A549 (cell line): ENCODE data around the gene RNU6-7. TPM values are rescaled to one million over a fixed set of nuclear protein-coding genes. Genes with fewer than 3 reads are reported as not detected.

Experiments
- ATAC-seq, 2 experiments: fragments of 200-7000 bp in 1 of 2; fragments of >200 bp in 1 of 2; cut with Nextera tagmentation in 1 of 2; cut with Tn5 transposase in 1 of 2; 3 replicates each; pipeline versions ENCODE4 v1.8.0 to v1.9.1; 2018 to 2020; ENCODE audit warnings: mild to moderate bottlenecking in 1 of 2, moderate library complexity in 1 of 2
- CTCF ChIA-PET: fragments of 300-600 bp; sonication (Branson Sonifier 250); formaldehyde crosslinking; extraction: SDS; loops from one replicate; lab custom pipeline; 2021; ENCODE audit warnings: antibody characterized with exemption, inconsistent platforms; lab: Yijun Ruan, JAX
- POLR2A ChIA-PET: fragments of 350-600 bp; formaldehyde crosslinking; extraction: SDS; loops from one replicate; lab custom pipeline; 2021; ENCODE audit warnings: antibody characterized with exemption, inconsistent platforms; lab: Yijun Ruan, JAX
- DNase-seq, 2 experiments: peaks; one replicate each; pipeline versions ENCODE4 v3.0.0 to v3.0.0-alpha.2; 2011 to 2016; ENCODE audit warnings: low read depth in 1 of 2, low spot score in 1 of 2
- FAIRE-seq: peaks from 2 replicates; lab custom pipeline; 2011; peaks lifted over from hg19 to GRCh38; lab: Jason Lieb, UNC
- H3K27ac ChIP-seq, 2 experiments: fragments of >200 bp; sonication (Bioruptor Twin); formaldehyde crosslinking; 3 replicates each; pipeline ENCODE4 v1.5.1; 2016 to 2017
- H3K4me1 ChIP-seq: fragments of >200 bp; sonication (Bioruptor Twin); formaldehyde crosslinking; 3 replicates; pipeline ENCODE4 v1.6.1; 2016
- H3K4me2 ChIP-seq: fragments of >200 bp; sonication (Bioruptor Twin); formaldehyde crosslinking; 3 replicates; pipeline ENCODE4 v1.6.1; 2016
- H3K4me3 ChIP-seq: fragments of >200 bp; sonication (Bioruptor Twin); formaldehyde crosslinking; 3 replicates; pipeline ENCODE4 v1.5.1; 2016
- H3K9me3 ChIP-seq: fragments of >200 bp; sonication (Bioruptor Twin); formaldehyde crosslinking; 3 replicates; pipeline ENCODE4 v1.6.1; 2016
- CHD4 ChIP-seq: fragments of 200-600 bp; sonication (generic); IDR thresholded peaks from 2 replicates; pipeline ENCODE4 v1.6.1; 2016; ENCODE audit warnings: antibody characterized with exemption, mild to moderate bottlenecking, borderline replicate concordance
- EHMT2 ChIP-seq: fragments of 200-600 bp; sonication (generic); IDR thresholded peaks from 2 replicates; pipeline ENCODE4 v1.6.1; 2016; ENCODE audit warnings: antibody characterized with exemption, low read depth, mild to moderate bottlenecking, moderate library complexity
- ESRRA ChIP-seq: fragments of 150-350 bp; IDR thresholded peaks from 2 replicates; pipeline ENCODE4 v1.6.1; 2014; ENCODE audit warnings: mild to moderate bottlenecking, low read length, borderline replicate concordance
- GATA3 ChIP-seq: IDR thresholded peaks from 2 replicates; pipeline ENCODE4 v1.6.1; 2012; ENCODE audit warnings: borderline replicate concordance
- HDAC2 ChIP-seq: fragments of 200-600 bp; sonication (generic); IDR thresholded peaks from 2 replicates; pipeline ENCODE4 v1.6.1; 2016
- HEYL ChIP-seq: fragments of 250-450 bp; sonication (Bioruptor Pico); IDR thresholded peaks from 2 replicates; pipeline ENCODE4 v1.8.0; 2021; ENCODE audit warnings: mild to moderate bottlenecking, moderate library complexity
- KDM1A ChIP-seq: fragments of 200-600 bp; sonication (generic); IDR thresholded peaks from 2 replicates; pipeline ENCODE4 v1.6.1; 2016; ENCODE audit warnings: low read depth, mild to moderate bottlenecking
- KDM5A ChIP-seq: fragments of 200-600 bp; sonication (generic); IDR thresholded peaks from 2 replicates; pipeline ENCODE4 v1.6.1; 2016; ENCODE audit warnings: antibody characterized with exemption, mild to moderate bottlenecking
- MAFK ChIP-seq: fragments of 450-650 bp; IDR thresholded peaks from 2 replicates; pipeline ENCODE4 v1.6.1; 2014; ENCODE audit not compliant: partially characterized antibody
- MYC ChIP-seq: IDR thresholded peaks from 2 replicates; pipeline ENCODE4 v1.6.1; 2012; ENCODE audit warnings: mild to moderate bottlenecking, inconsistent platforms, low read length, improper control_type of control experiment, borderline replicate concordance
- RNF2 ChIP-seq: fragments of 200-600 bp; sonication (generic); IDR thresholded peaks from 2 replicates; pipeline ENCODE4 v1.6.1; 2016; ENCODE audit warnings: low read depth, mild to moderate bottlenecking, antibody characterized with exemption, moderate library complexity, borderline replicate concordance
- SREBF2 ChIP-seq: fragments of 450-650 bp; IDR thresholded peaks from 2 replicates; pipeline ENCODE4 v1.6.1; 2014; ENCODE audit warnings: mild to moderate bottlenecking, moderate library complexity
- ZNF302 ChIP-seq: fragments of 250-450 bp; sonication (Bioruptor Pico); IDR thresholded peaks from 2 replicates; pipeline ENCODE4 v1.9.0; 2021; ENCODE audit warnings: inconsistent platforms, mild to moderate bottlenecking, moderate library complexity
- WGBS: methylation state at CpG from one replicate; pipeline ENCODE4 v1.1.6; 2017; ENCODE audit errors: missing lambda C conversion rate; 5-methylcytosine and 5-hydroxymethylcytosine counted together
- polyA plus RNA-seq, 4 experiments: library from polyadenylated mRNA; depleted of rRNA in 3 of 4; stranded (reverse); fragments of >200 nt; fragmentation: RNase III in 1 of 4; extraction: RNeasy Plus Mini Kit Qiagen cat#74134 plus additional on column Dnase treatment in 1 of 4; gene quantifications; 2 replicates in 3 of 4; 3 replicates in 1 of 4; pipeline ENCODE4 v1.2.3, GENCODE V29; 2011 to 2017
- TF ChIP-seq, protein P1 (sequence below): IDR thresholded peaks from 2 replicates; pipeline ENCODE4 v1.6.1; 2012; ENCODE audit warnings: low read depth, borderline replicate concordance
- TF ChIP-seq, protein P2 (sequence below): fragments of >200 bp; sonication (Bioruptor Twin); formaldehyde crosslinking; IDR thresholded peaks from 3 replicates; pipeline ENCODE4 v1.5.1; 2016
- TF ChIP-seq, protein P3 (sequence below): IDR thresholded peaks from 2 replicates; pipeline ENCODE4 v1.6.1; 2012
- TF ChIP-seq, protein P4 (sequence below): fragments of 250-450 bp; sonication (Bioruptor Pico); IDR thresholded peaks from 2 replicates; pipeline ENCODE4 v1.5.0; 2020; ENCODE audit warnings: low read depth, mild to moderate bottlenecking, moderate library complexity

RNU6-7 gene
- polyA plus RNA-seq, 2 of the 4 experiments (the other 2 are of a cell fraction): not detected

DNA sequence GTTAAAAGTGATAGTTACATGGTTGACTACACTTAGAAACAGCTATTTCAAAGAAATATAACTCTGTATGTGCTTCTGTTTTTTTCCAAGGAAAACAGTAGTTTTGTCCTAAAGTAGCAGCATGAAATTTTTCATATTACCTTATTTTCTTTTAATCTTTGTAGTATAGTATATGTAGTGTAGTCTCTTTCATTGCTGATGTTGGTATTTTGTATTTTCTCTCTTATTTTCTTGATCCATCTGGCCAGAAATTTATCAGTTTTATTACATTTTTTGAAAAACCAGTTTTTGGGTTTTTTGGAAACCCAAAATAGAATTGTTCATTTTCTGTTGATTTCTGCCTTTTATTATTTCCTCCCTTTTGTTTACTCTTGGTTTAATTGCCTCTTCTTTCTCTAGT, 7.6 kb downstream of the RNU6-7 start:
- DNase-seq: no peak
- H3K4me3 ChIP-seq: no peak overlapping the region
- POLR2A ChIA-PET: no interaction called here
- no peak for ATAC-seq
- no peak overlapping the region for H3K27ac ChIP-seq
- CTCF ChIA-PET: interaction anchor here (1.2 to 1.3 kb wide), 3 partner anchors 43 to 49 kb away, joined by 3 to 5 read pairs (median 3); no protein-coding TSS in a partner anchor
- FAIRE-seq: no peak
- H3K4me2 ChIP-seq: no peak overlapping the region
- TF ChIP-seq HDAC2 (no peak), GATA3 (no peak), SREBF2 (no peak), HEYL (CRISPR knock-in tag) (no peak), KDM5A (no peak), MYC (no peak), KDM1A (no peak)
- TF ChIP-seq, protein P1, sequence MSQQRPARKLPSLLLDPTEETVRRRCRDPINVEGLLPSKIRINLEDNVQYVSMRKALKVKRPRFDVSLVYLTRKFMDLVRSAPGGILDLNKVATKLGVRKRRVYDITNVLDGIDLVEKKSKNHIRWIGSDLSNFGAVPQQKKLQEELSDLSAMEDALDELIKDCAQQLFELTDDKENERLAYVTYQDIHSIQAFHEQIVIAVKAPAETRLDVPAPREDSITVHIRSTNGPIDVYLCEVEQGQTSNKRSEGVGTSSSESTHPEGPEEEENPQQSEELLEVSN: no peak
- TF ChIP-seq, protein P2, sequence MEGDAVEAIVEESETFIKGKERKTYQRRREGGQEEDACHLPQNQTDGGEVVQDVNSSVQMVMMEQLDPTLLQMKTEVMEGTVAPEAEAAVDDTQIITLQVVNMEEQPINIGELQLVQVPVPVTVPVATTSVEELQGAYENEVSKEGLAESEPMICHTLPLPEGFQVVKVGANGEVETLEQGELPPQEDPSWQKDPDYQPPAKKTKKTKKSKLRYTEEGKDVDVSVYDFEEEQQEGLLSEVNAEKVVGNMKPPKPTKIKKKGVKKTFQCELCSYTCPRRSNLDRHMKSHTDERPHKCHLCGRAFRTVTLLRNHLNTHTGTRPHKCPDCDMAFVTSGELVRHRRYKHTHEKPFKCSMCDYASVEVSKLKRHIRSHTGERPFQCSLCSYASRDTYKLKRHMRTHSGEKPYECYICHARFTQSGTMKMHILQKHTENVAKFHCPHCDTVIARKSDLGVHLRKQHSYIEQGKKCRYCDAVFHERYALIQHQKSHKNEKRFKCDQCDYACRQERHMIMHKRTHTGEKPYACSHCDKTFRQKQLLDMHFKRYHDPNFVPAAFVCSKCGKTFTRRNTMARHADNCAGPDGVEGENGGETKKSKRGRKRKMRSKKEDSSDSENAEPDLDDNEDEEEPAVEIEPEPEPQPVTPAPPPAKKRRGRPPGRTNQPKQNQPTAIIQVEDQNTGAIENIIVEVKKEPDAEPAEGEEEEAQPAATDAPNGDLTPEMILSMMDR: no peak
- TF ChIP-seq, protein P3, sequence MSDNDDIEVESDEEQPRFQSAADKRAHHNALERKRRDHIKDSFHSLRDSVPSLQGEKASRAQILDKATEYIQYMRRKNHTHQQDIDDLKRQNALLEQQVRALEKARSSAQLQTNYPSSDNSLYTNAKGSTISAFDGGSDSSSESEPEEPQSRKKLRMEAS: no peak
- TF ChIP-seq, protein P4, sequence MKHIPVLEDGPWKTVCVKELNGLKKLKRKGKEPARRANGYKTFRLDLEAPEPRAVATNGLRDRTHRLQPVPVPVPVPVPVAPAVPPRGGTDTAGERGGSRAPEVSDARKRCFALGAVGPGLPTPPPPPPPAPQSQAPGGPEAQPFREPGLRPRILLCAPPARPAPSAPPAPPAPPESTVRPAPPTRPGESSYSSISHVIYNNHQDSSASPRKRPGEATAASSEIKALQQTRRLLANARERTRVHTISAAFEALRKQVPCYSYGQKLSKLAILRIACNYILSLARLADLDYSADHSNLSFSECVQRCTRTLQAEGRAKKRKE: no peak
- 0 out of 3 replicates have a peak, but pooled peaks cover under 1% of the 10 kb centered on the region for H3K4me1 ChIP-seq
- H3K9me3 ChIP-seq: no peaks in the 10 kb centered on the region

DNA sequence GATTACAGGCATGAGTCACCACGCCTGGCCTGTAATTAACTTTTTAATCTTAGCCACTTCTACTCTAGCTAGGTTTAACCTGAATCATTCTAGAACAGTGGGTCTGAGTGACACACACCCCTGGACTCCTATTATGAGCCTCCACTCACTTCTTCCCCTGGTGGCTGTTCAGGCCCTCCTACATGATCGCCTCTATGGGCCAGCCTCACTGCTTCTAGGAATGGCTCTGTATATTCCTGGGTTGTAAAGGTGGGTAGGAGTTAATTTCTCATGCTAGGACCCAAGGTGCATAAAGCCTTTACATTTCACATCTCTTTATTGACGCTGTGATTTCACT, 9.2 kb downstream of the RNU6-7 start:
- FAIRE-seq: no peak
- no peak overlapping the region for H3K27ac ChIP-seq
- no peaks in the 10 kb centered on the region for H3K9me3 ChIP-seq
- no peaks in the 10 kb centered on the region for H3K4me1 ChIP-seq
- DNase-seq: no peak
- ChIA-PET CTCF (no interaction called here), POLR2A (no interaction called here)
- TF ChIP-seq, protein P2: no peak
- no peak overlapping the region for H3K4me3 ChIP-seq
- WGBS: 98% methylated on average over 3 of the region's 3 CpGs
- H3K4me2 ChIP-seq: no peak overlapping the region
- ATAC-seq: 0 out of 6 replicates have a peak, but pooled peaks of 1 of the 2 experiments have one; percentile 30

DNA sequence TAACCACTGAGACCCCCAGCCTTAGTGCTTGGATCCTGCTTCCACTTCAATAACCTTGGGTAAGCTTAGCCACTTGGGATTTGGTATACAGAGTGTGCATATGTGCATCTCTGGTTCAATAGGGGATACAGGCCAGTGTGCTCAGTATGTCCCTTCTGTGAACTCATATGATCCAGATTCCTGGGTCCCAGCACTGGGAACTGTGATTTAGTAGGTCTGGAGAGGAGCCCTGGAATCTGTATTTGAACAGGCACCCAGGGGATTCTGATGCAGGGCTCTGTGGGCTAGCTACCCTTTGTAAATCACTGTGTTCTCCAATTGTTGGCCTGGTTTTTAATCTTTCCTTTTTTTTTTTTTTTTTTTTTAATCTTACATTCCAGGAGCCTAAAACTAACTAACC, 11.0 kb downstream of the RNU6-7 start:
- CTCF ChIA-PET: interaction anchor here (1.1 to 1.2 kb wide), 2 partner anchors 18 to 42 kb away, joined by 3 to 5 read pairs; no protein-coding TSS in a partner anchor
- DNase-seq (no peak), ATAC-seq (no peak)
- H3K4me2 ChIP-seq: no peak overlapping the region
- H3K4me3 ChIP-seq: no peak overlapping the region
- TF ChIP-seq ZNF302 (CRISPR knock-in tag) (no peak), MYC (no peak), RNF2 (no peak), CHD4 (no peak), MAFK (no peak), EHMT2 (no peak), ESRRA (no peak)
- TF ChIP-seq, protein P2: no peak
- TF ChIP-seq, all 56 proteins: peak for 0
- Histone ChIP-seq H3K4me1 (no peaks in the 10 kb centered on the region), H3K9me3 (no peaks in the 10 kb centered on the region), H3K27ac (no peak overlapping the region)
- no peak for FAIRE-seq
- POLR2A ChIA-PET: no interaction called here
